Measurements from ENCODE around the gene WWOX. TPM values are rescaled to one million over a fixed set of nuclear protein-coding genes. Genes with fewer than 3 reads are reported as not detected.

WWOX gene
- total RNA-seq, 2 experiments from 2014 or later = 14.3 to 16.5 TPM

DNA sequence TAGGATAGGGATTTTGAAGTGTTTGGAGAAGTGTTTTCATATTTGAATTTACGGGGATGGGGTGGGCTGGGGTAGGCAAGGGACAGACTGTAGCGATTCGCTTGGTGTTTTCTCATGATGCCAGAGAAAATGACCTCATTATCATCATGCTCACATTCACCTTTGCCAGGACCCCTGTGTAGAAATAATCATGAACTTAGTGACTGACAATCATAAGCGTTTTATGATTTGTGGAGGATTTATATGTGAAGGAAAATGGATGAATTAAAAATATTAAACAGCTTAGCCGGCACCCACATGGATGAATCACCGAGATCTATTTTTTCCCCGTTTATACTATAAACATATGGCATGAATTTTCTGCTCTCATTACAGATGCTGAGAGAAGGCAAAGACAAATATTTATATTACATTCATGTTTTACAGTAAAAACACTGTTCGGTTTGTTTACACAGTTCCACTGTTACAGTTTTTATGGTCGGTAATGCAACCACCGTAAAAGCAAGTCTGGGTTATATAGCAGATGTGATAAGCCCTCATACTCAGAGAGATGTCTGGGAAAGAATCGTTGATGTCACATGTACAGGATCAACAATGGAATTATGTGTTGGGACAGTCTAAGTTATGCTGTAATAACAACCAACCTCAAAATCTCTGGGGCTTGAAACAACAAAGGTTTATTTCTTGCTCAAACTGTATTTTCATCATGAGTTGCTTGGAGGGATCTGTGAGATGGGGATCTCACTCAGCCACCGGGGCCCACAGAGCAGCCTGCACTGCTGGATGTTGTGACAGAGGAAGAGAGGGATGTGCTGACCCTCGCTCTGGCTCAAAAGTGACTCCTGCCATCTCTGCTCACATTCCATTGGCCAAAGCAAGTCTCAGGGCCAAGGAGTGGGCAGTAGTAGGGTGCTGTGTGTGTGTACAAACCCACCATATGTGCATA is 85.1 kb downstream of the WWOX start:
- intact Hi-C loops (cut with micrococcal nuclease) = no loop called here
- no peaks in the 10 kb centered on the region for H3K36me3 Mint-ChIP-seq
- H3K27ac Mint-ChIP-seq = no peak overlapping the region
- no peak for DNase-seq
- no peaks in the 10 kb centered on the region for H3K9me3 Mint-ChIP-seq
- H3K27me3 Mint-ChIP-seq = no peaks in the 10 kb centered on the region
- H3K4me3 Mint-ChIP-seq = no peak overlapping the region
- H3K4me1 Mint-ChIP-seq (ENCODE audit: low read depth) = no peaks in the 10 kb centered on the region
- CTCF ChIA-PET = no interaction called here
- POLR2A ChIA-PET = no interaction called here

DNA sequence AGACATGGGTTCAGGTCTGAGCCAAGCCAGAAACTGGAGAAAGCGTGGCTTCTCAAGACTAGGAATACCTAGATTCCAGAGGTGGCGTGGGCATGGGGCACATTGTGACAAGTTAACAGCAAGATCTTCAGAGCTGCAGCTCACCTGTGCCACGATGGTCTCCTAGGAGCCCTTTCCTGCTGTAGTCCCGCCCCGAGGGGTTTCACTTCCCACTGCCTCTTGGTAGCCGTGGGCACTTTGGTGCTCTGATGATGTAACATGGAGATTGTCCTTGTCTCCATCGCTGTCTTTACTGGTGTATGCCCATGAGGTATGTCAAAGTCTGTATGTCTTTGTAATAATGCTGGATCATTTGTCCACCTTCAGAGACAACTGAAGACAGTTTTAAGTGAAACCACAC is 89.7 kb downstream of the WWOX start:
- H3K9me3 Mint-ChIP-seq = no peaks in the 10 kb centered on the region
- H3K36me3 Mint-ChIP-seq = no peaks in the 10 kb centered on the region
- CTCF ChIA-PET = no interaction called here
- H3K27me3 Mint-ChIP-seq = no peaks in the 10 kb centered on the region
- no peaks in the 10 kb centered on the region for H3K4me1 Mint-ChIP-seq (ENCODE audit: low read depth)
- H3K27ac Mint-ChIP-seq = no peak overlapping the region
- POLR2A ChIA-PET = no interaction called here
- intact Hi-C loops (cut with micrococcal nuclease) = no loop called here
- H3K4me3 Mint-ChIP-seq = no peak overlapping the region
- no peak for DNase-seq

DNA sequence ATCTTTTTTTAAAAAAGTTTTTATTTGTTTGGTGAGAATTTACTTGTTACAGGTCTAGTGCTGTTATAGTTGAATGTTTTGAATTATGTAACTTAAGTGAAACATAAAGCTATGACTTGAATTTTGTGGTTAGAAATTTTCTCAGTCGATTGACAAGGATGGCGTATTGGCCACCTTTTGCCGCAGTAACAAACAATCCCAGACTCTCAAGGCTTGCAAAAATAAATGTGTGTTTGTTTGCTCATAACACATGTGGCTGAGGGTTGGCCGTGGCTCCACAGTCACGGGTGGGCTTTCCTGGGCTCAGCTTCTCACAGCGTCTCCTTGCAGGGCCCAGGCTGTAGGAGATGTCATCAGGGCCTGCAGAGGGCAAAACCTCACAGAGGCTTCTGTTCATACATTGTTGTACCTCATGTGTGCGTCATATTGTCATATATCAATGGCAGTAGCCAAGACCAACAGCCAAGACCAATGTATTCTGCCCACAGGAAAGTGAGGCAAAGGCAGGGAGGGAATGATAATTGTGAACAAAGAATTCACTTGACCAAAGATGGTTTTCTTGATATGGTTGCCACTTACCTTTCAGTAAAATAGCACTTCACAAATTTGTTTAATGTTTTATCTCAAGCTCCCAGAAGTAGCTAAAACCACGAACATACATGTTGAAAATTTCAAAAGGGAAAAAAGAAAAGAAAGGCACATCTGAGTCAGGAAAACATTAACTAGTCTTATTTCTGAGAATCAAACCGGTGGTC is 93.5 kb downstream of the WWOX start:
- Mint-ChIP-seq H3K36me3 (no peaks in the 10 kb centered on the region), H3K4me1 (ENCODE audit: low read depth) (no peaks in the 10 kb centered on the region), H3K4me3 (no peak overlapping the region), H3K27ac (no peak overlapping the region), H3K27me3 (no peaks in the 10 kb centered on the region), H3K9me3 (no peaks in the 10 kb centered on the region)
- CTCF ChIA-PET = interaction anchor here (0.9 kb wide), 1 partner anchor 15 kb away, joined by 3 read pairs; no protein-coding TSS in a partner anchor
- intact Hi-C loops (cut with micrococcal nuclease) = no loop called here
- DNase-seq = no peak
- POLR2A ChIA-PET = no interaction called here

DNA sequence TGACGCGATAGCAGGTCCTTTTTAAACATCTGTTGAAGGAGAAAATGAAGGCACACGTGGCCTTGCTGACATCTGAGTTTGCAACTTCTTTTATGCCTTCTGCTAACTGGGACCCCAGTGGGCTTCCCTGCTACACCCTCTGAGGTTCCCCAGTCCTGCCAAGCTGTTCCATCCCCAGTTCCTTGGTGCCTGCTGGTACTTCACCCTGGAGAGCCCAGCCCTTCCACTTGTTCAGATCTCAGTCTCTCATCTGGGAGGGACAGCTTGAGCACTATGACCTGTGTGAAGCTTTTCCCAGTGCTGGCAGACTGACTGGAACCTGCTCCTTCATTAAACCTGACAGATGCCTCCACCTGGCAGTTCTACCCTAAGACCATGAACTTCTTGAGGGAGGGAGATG is 95.5 kb downstream of the WWOX start:
- intact Hi-C loops (cut with micrococcal nuclease) = no loop called here
- Mint-ChIP-seq H3K27ac (no peak overlapping the region), H3K27me3 (no peaks in the 10 kb centered on the region), H3K36me3 (no peaks in the 10 kb centered on the region), H3K4me3 (no peak overlapping the region), H3K4me1 (ENCODE audit: low read depth) (no peaks in the 10 kb centered on the region), H3K9me3 (no peaks in the 10 kb centered on the region)
- DNase-seq = no peak
- POLR2A ChIA-PET = no interaction called here
- CTCF ChIA-PET = no interaction called here

DNA sequence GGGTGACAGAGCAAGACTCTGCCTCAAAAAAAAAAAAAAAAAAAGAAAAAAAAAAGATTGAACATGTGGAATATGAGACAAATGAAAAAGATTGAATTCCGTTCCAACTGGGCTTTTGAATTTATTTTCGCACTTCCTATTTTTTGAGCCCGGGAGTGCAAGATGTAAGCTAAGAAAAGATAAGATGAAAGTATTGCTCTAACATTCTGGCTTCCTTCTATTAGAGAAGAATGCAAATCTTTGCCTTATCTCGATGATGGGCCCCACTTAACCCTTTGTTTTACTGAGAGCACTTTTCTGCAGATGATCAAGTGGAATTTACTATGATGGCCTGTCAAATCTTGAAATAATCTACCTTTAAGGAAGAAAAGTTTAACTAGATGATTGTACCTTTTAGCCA is 96.3 kb downstream of the WWOX start:
- H3K4me1 Mint-ChIP-seq (ENCODE audit: low read depth) = no peaks in the 10 kb centered on the region
- H3K27me3 Mint-ChIP-seq = no peaks in the 10 kb centered on the region
- ChIA-PET POLR2A (no interaction called here), CTCF (no interaction called here)
- H3K9me3 Mint-ChIP-seq = no peaks in the 10 kb centered on the region
- H3K27ac Mint-ChIP-seq = no peak overlapping the region
- H3K36me3 Mint-ChIP-seq = no peaks in the 10 kb centered on the region
- H3K4me3 Mint-ChIP-seq = no peak overlapping the region
- no peak for DNase-seq
- intact Hi-C loops (cut with micrococcal nuclease) = no loop called here

DNA sequence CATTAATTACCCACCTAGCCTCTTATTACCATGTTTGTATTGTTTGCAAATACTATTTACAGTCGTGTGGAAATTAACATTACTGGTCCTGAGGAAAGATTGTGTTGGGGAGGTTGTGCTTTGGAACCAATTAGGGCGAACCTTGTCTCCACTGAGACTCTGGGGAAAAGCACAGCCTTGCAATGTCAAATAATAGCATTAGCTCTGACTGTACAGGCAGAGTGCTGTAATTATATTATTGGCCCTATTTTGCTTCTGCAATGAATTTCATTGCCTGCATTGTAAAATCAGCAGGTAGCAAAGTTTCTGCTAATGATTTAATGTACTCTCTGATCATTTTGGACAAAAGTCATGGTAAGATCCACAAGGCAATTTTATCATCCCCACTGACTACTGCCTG is 97.0 kb downstream of the WWOX start:
- H3K9me3 Mint-ChIP-seq = no peaks in the 10 kb centered on the region
- intact Hi-C loops (cut with micrococcal nuclease) = no loop called here
- no peak for DNase-seq
- H3K27ac Mint-ChIP-seq = no peak overlapping the region
- ChIA-PET POLR2A (no interaction called here), CTCF (no interaction called here)
- no peaks in the 10 kb centered on the region for H3K27me3 Mint-ChIP-seq
- no peak overlapping the region for H3K4me3 Mint-ChIP-seq
- H3K4me1 Mint-ChIP-seq (ENCODE audit: low read depth) = no peaks in the 10 kb centered on the region
- no peaks in the 10 kb centered on the region for H3K36me3 Mint-ChIP-seq

DNA sequence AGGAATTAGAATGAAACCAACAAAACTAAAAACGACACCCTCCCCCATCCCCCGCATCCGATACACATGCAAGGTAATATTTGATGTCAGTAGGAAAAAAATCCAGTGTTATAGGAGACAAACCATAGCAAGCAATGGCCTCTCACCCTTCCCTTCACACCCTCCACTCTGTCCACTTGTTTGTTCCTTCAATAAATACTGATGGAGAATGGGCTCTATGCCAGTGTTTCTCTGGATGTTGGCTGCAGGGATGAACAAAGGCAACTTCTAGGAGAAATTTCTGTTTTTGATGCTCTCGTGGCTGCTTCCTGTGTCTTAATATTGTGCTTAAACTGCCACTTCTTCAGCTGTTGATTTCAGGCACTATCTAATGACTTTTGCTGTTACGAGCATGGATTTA is 98.8 kb downstream of the WWOX start:
- ChIA-PET CTCF (no interaction called here), POLR2A (no interaction called here)
- Mint-ChIP-seq H3K4me3 (no peak overlapping the region), H3K27ac (no peak overlapping the region), H3K36me3 (no peaks in the 10 kb centered on the region), H3K4me1 (ENCODE audit: low read depth) (no peaks in the 10 kb centered on the region), H3K9me3 (no peaks in the 10 kb centered on the region), H3K27me3 (no peaks in the 10 kb centered on the region)
- DNase-seq = no peak
- intact Hi-C loops (cut with micrococcal nuclease) = no loop called here

DNA sequence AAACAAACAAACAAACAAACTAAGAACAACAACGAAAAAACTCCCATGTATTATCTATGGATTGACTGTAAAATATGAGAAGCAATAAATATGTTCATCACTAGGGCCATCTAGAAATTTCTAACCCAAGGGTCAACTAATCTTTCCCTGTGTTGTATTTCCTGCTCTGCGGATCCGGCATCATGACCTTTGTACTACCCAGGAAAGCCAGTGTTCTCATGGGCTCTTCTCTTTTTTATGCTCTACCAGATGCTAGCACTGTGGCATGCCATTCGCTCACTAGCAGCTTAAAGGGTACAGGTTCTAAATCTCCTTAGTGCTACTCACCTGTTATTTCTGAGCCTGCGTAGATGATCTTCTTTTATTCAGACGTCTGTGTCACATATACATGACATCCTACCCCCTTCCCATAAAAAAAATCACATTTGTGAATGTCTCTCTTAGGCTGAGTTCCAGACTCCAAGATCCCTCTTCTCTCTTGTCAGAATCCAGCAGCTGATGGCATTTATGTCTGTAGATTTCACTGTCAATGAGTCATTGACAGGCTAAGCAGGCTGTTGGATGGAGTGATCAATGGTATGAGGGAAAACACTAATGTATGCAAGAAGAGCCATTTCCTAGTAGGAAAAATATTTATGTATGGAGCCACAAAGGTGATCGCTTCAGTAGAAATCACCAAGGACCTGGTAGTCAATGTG is 100.0 kb downstream of the WWOX start:
- Mint-ChIP-seq H3K36me3 (no peaks in the 10 kb centered on the region), H3K4me1 (ENCODE audit: low read depth) (no peaks in the 10 kb centered on the region), H3K27me3 (no peaks in the 10 kb centered on the region), H3K27ac (no peak overlapping the region), H3K4me3 (no peak overlapping the region), H3K9me3 (no peaks in the 10 kb centered on the region)
- no peak for DNase-seq
- ChIA-PET POLR2A (no interaction called here), CTCF (no interaction called here)
- intact Hi-C loops (cut with micrococcal nuclease) = no loop called here

DNA sequence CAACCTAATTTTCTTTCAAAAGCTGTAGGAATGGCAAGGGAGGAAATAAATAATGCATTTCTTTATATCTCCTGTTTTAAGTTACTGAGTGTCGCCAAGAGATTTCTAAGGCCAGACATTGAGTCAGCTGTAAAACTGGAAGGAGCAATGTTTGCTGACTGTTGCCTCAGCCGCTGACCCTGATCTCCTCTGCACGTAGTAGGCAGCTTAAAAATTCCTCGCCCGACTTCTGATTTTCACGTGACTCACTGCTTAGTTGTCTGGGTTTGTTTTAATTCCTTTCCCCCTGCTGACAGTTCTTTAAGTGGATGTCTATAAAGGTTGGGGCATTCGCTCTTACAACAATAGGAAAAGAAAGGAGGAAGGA is 100.6 kb downstream of the WWOX start:
- Mint-ChIP-seq H3K36me3 (no peaks in the 10 kb centered on the region), H3K27me3 (no peaks in the 10 kb centered on the region), H3K4me1 (ENCODE audit: low read depth) (no peaks in the 10 kb centered on the region), H3K9me3 (no peaks in the 10 kb centered on the region), H3K27ac (no peak overlapping the region), H3K4me3 (no peak overlapping the region)
- no peak for DNase-seq
- intact Hi-C loops (cut with micrococcal nuclease) = no loop called here
- ChIA-PET POLR2A (no interaction called here), CTCF (no interaction called here)

DNA sequence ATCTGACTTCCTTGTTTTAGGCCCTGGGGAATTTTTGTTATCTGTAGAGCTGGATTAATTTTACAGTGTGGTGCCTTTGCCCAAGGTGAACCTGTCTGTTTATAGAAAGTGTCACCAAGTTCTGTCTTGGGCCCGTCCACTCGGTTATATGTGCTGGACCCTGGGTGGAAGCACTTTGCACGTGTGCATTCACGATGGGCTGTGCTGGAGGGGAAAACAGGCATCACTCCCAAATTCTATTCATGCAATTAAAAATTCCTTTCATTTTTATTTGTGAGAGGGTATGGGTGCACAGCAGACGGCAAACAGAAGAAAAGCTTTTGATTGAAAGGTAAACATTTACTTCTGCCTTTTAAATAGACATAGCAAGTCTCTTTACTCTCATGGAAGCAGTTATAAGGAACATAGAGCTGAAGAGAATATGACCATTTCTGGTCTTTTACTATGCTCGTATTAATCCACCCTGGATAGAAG is 101.2 kb downstream of the WWOX start:
- no peaks in the 10 kb centered on the region for H3K27me3 Mint-ChIP-seq
- H3K9me3 Mint-ChIP-seq = no peaks in the 10 kb centered on the region
- intact Hi-C loops (cut with micrococcal nuclease) = no loop called here
- CTCF ChIA-PET = interaction anchor here (0.5 kb wide), 1 partner anchor 31 kb away, joined by 4 read pairs; no protein-coding TSS in a partner anchor
- H3K4me1 Mint-ChIP-seq (ENCODE audit: low read depth) = no peaks in the 10 kb centered on the region
- H3K36me3 Mint-ChIP-seq = no peaks in the 10 kb centered on the region
- POLR2A ChIA-PET = no interaction called here
- H3K4me3 Mint-ChIP-seq = no peak overlapping the region
- H3K27ac Mint-ChIP-seq = no peak overlapping the region
- no peak for DNase-seq

DNA sequence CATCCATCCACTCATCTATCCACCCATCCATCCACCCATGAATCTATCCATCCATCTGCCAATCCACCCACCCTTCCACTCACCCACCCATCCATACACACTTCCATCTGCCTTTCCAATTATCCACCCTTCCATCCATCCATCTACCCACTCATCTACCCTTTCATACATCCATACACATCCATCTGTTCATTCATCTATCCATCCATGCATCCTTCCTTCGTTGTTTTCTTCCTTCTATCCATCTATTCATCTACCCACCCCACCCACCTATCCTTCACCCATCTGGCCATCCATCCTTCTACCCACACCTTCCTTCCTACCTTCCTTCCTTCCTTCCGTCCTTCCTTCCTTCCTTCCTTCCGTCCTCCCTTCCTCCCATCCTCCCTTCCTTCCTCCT is 106.1 kb downstream of the WWOX start:
- no peaks in the 10 kb centered on the region for H3K9me3 Mint-ChIP-seq
- POLR2A ChIA-PET = no interaction called here
- no peaks in the 10 kb centered on the region for H3K4me1 Mint-ChIP-seq (ENCODE audit: low read depth)
- no peak for DNase-seq
- H3K36me3 Mint-ChIP-seq = no peaks in the 10 kb centered on the region
- no peak overlapping the region for H3K4me3 Mint-ChIP-seq
- intact Hi-C loops (cut with micrococcal nuclease) = no loop called here
- no peak overlapping the region for H3K27ac Mint-ChIP-seq
- H3K27me3 Mint-ChIP-seq = no peaks in the 10 kb centered on the region
- CTCF ChIA-PET = no interaction called here

DNA sequence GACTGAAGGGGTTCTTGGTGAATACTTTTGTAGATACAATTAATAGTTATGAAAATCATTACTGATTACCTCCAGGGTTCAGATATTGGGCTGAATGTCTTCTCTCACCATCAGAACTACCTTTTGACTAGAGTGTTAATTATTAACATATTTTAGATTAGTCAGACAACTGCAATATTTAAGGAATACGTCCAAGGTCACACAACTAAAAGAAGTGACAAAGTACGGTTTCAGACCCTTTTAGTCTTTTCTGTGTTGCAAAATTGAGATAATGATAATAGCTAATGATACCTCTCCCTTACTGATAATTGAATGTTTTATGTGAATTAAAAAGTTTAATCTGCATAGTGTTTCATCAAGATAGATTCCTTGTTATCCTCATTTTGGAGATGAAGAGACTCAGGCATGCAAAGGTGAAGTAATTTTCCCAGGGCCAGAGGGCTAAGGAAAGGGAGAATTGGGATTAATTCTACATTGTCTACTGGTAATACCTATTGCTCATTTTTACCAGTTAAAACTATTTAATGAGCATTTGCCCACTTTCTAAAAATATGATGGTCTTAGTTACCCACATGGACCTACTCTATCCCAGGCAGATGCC is 107.3 kb downstream of the WWOX start:
- Mint-ChIP-seq H3K4me1 (ENCODE audit: low read depth) (no peaks in the 10 kb centered on the region), H3K27me3 (no peaks in the 10 kb centered on the region), H3K36me3 (no peaks in the 10 kb centered on the region), H3K9me3 (no peaks in the 10 kb centered on the region), H3K4me3 (no peak overlapping the region), H3K27ac (no peak overlapping the region)
- intact Hi-C loops (cut with micrococcal nuclease) = no loop called here
- CTCF ChIA-PET = no interaction called here
- DNase-seq = no peak
- POLR2A ChIA-PET = no interaction called here
